ENCODE data around the gene BCL2L1.
"Not testable (repeated sequence)": the region's sequence is repeated elsewhere in the genome, so short reads cannot be mapped to it uniquely, and the experiment has no call there.

The BCL2L1 gene

GRCh38 chr20:31674895-31675827 lies 47.5 kb downstream of the BCL2L1 start:
- H3K27me3 ChIP-seq (ENCODE audit: control insufficient read depth in 1 of 2, insufficient read depth in 2 of 2, low read length in 2 of 2), result no peaks in the 10 kb centered on the region
- no peak overlapping the region for H3K4me3 ChIP-seq (ENCODE audit: low read depth in 1 of 2, low read length in 2 of 2)
- H3K9ac ChIP-seq (ENCODE audit: low read length), result no peak overlapping the region
- no peaks in the 10 kb centered on the region for H3K36me3 ChIP-seq (ENCODE audit: insufficient read depth, low read length)
- no peaks in the 10 kb centered on the region for H3K9me3 ChIP-seq (ENCODE audit: low read length)
- H3K4me1 ChIP-seq (ENCODE audit: insufficient read depth, low read length), result peaks cover 40% of the 10 kb centered on the region
- H3K27ac ChIP-seq (ENCODE audit: low read depth, low read length), result no peak overlapping the region

GRCh38 chr20:31673943-31674463 lies 48.7 kb downstream of the BCL2L1 start:
- H3K27me3 ChIP-seq (ENCODE audit: control insufficient read depth in 1 of 2, insufficient read depth in 2 of 2, low read length in 2 of 2), result no peaks in the 10 kb centered on the region
- H3K4me3 ChIP-seq (ENCODE audit: low read depth in 1 of 2, low read length in 2 of 2), result no peak overlapping the region
- peaks cover 47% of the 10 kb centered on the region for H3K4me1 ChIP-seq (ENCODE audit: insufficient read depth, low read length)
- H3K27ac ChIP-seq (ENCODE audit: low read depth, low read length), result no peak overlapping the region
- no peak overlapping the region for H3K9ac ChIP-seq (ENCODE audit: low read length)
- no peaks in the 10 kb centered on the region for H3K9me3 ChIP-seq (ENCODE audit: low read length)
- no peaks in the 10 kb centered on the region for H3K36me3 ChIP-seq (ENCODE audit: insufficient read depth, low read length)

- H3K4me3 ChIP-seq (ENCODE audit: low read depth in 1 of 2, low read length in 2 of 2), result no peak overlapping the region
- no peaks in the 10 kb centered on the region for H3K36me3 ChIP-seq (ENCODE audit: insufficient read depth, low read length)
- H3K27ac ChIP-seq (ENCODE audit: low read depth, low read length), result no peak overlapping the region
- H3K9me3 ChIP-seq (ENCODE audit: low read length), result no peaks in the 10 kb centered on the region
- peaks cover 47% of the 10 kb centered on the region for H3K4me1 ChIP-seq (ENCODE audit: insufficient read depth, low read length)
- H3K27me3 ChIP-seq (ENCODE audit: control insufficient read depth in 1 of 2, insufficient read depth in 2 of 2, low read length in 2 of 2), result no peaks in the 10 kb centered on the region
- H3K9ac ChIP-seq (ENCODE audit: low read length), result no peak overlapping the region
Measured at GRCh38 chr20:31673435-31673834, 49.2 kb downstream of the BCL2L1 start.

GRCh38 chr20:31671324-31671723 lies 51.3 kb downstream of the BCL2L1 start:
- peak overlapping the region in 1 of 2 donors; percentile 4 for H3K4me3 ChIP-seq (ENCODE audit: low read depth in 1 of 2, low read length in 2 of 2)
- peak overlapping the region; percentile 38 for H3K27ac ChIP-seq (ENCODE audit: low read depth, low read length)
- no peak overlapping the region for H3K9ac ChIP-seq (ENCODE audit: low read length)
- no peaks in the 10 kb centered on the region for H3K27me3 ChIP-seq (ENCODE audit: control insufficient read depth in 1 of 2, insufficient read depth in 2 of 2, low read length in 2 of 2)
- no peaks in the 10 kb centered on the region for H3K9me3 ChIP-seq (ENCODE audit: low read length)
- peaks cover 2% of the 10 kb centered on the region for H3K36me3 ChIP-seq (ENCODE audit: insufficient read depth, low read length)
- peaks cover 50% of the 10 kb centered on the region for H3K4me1 ChIP-seq (ENCODE audit: insufficient read depth, low read length)

- H3K4me1 ChIP-seq (ENCODE audit: insufficient read depth, low read length), result peaks cover 46% of the 10 kb centered on the region
Measured at GRCh38 chr20:31670371-31671228, 52.1 kb downstream of the BCL2L1 start.

GRCh38 chr20:31669876-31670275 lies 52.8 kb downstream of the BCL2L1 start:
- Histone ChIP-seq H3K4me1 (ENCODE audit: insufficient read depth, low read length) (peaks cover 45% of the 10 kb centered on the region), H3K9me3 (ENCODE audit: low read length) (no peaks in the 10 kb centered on the region), H3K27ac (ENCODE audit: low read depth, low read length) (no peak overlapping the region), H3K36me3 (ENCODE audit: insufficient read depth, low read length) (peaks cover 13% of the 10 kb centered on the region), H3K4me3 (ENCODE audit: low read depth in 1 of 2, low read length in 2 of 2) (no peak overlapping the region), H3K27me3 (ENCODE audit: control insufficient read depth in 1 of 2, insufficient read depth in 2 of 2, low read length in 2 of 2) (no peaks in the 10 kb centered on the region), H3K9ac (ENCODE audit: low read length) (no peak overlapping the region)

More at GRCh38 chr20:31670371-31671228, 52.1 kb downstream of the BCL2L1 start:
- H3K27me3 ChIP-seq (ENCODE audit: control insufficient read depth in 1 of 2, insufficient read depth in 2 of 2, low read length in 2 of 2), result no peaks in the 10 kb centered on the region
- no peaks in the 10 kb centered on the region for H3K9me3 ChIP-seq (ENCODE audit: low read length)
- peaks cover 8% of the 10 kb centered on the region for H3K36me3 ChIP-seq (ENCODE audit: insufficient read depth, low read length)
- H3K4me3 ChIP-seq (ENCODE audit: low read depth in 1 of 2, low read length in 2 of 2), result peak overlapping the region in 1 of 2 donors; percentile 4
- H3K27ac ChIP-seq (ENCODE audit: low read depth, low read length), result peak overlapping the region; percentile 38
- H3K9ac ChIP-seq (ENCODE audit: low read length), result no peak overlapping the region

- not testable (repeated sequence) for H3K9ac ChIP-seq (ENCODE audit: low read length); H3K9me3 ChIP-seq (ENCODE audit: low read length); H3K27ac ChIP-seq (ENCODE audit: low read depth, low read length); H3K27me3 ChIP-seq (ENCODE audit: control insufficient read depth in 1 of 2, insufficient read depth in 2 of 2, low read length in 2 of 2); H3K4me3 ChIP-seq (ENCODE audit: low read depth in 1 of 2, low read length in 2 of 2)
- Histone ChIP-seq H3K36me3 (ENCODE audit: insufficient read depth, low read length) (peaks cover 13% of the 10 kb centered on the region), H3K4me1 (ENCODE audit: insufficient read depth, low read length) (peaks cover 50% of the 10 kb centered on the region)
Measured at GRCh38 chr20:31668944-31669343, 53.7 kb downstream of the BCL2L1 start.

GRCh38 chr20:31667315-31668285 lies 55.1 kb downstream of the BCL2L1 start:
- Histone ChIP-seq H3K9ac (ENCODE audit: low read length) (no peak overlapping the region), H3K27me3 (ENCODE audit: control insufficient read depth in 1 of 2, insufficient read depth in 2 of 2, low read length in 2 of 2) (no peaks in the 10 kb centered on the region), H3K4me3 (ENCODE audit: low read depth in 1 of 2, low read length in 2 of 2) (no peak overlapping the region), H3K9me3 (ENCODE audit: low read length) (no peaks in the 10 kb centered on the region), H3K4me1 (ENCODE audit: insufficient read depth, low read length) (peaks cover 53% of the 10 kb centered on the region), H3K27ac (ENCODE audit: low read depth, low read length) (no peak overlapping the region), H3K36me3 (ENCODE audit: insufficient read depth, low read length) (peaks cover 13% of the 10 kb centered on the region)

GRCh38 chr20:31666258-31667042 lies 56.2 kb downstream of the BCL2L1 start:
- H3K9me3 ChIP-seq (ENCODE audit: low read length), result no peaks in the 10 kb centered on the region
- H3K9ac ChIP-seq (ENCODE audit: low read length), result no peak overlapping the region
- H3K4me3 ChIP-seq (ENCODE audit: low read depth in 1 of 2, low read length in 2 of 2), result no peak overlapping the region
- no peaks in the 10 kb centered on the region for H3K27me3 ChIP-seq (ENCODE audit: control insufficient read depth in 1 of 2, insufficient read depth in 2 of 2, low read length in 2 of 2)
- H3K27ac ChIP-seq (ENCODE audit: low read depth, low read length), result no peak overlapping the region
- peaks cover 58% of the 10 kb centered on the region for H3K4me1 ChIP-seq (ENCODE audit: insufficient read depth, low read length)
- H3K36me3 ChIP-seq (ENCODE audit: insufficient read depth, low read length), result peaks cover 13% of the 10 kb centered on the region

GRCh38 chr20:31665753-31666152 lies 56.9 kb downstream of the BCL2L1 start:
- H3K27ac ChIP-seq (ENCODE audit: low read depth, low read length), result no peak overlapping the region

More at GRCh38 chr20:31665753-31666152, 56.9 kb downstream of the BCL2L1 start:
- Histone ChIP-seq H3K4me1 (ENCODE audit: insufficient read depth, low read length) (peaks cover 51% of the 10 kb centered on the region), H3K27me3 (ENCODE audit: control insufficient read depth in 1 of 2, insufficient read depth in 2 of 2, low read length in 2 of 2) (no peaks in the 10 kb centered on the region), H3K36me3 (ENCODE audit: insufficient read depth, low read length) (peaks cover 13% of the 10 kb centered on the region), H3K9ac (ENCODE audit: low read length) (no peak overlapping the region), H3K4me3 (ENCODE audit: low read depth in 1 of 2, low read length in 2 of 2) (no peak overlapping the region), H3K9me3 (ENCODE audit: low read length) (no peaks in the 10 kb centered on the region)
